Measurements from ENCODE around the gene BPI.
"Not testable (repeated sequence)": the region's sequence is repeated elsewhere in the genome, so short reads cannot be mapped to it uniquely, and the experiment has no call there.

BPI gene

GRCh38 chr20:38363004-38363747, 59.2 kb downstream of the BPI start:
- no peak for DNase-seq (ENCODE audit: low spot score)

GRCh38 chr20:38369389-38369788, 65.4 kb downstream of the BPI start:
- DNase-seq (ENCODE audit: low spot score) = peak; percentile 8

DNA sequence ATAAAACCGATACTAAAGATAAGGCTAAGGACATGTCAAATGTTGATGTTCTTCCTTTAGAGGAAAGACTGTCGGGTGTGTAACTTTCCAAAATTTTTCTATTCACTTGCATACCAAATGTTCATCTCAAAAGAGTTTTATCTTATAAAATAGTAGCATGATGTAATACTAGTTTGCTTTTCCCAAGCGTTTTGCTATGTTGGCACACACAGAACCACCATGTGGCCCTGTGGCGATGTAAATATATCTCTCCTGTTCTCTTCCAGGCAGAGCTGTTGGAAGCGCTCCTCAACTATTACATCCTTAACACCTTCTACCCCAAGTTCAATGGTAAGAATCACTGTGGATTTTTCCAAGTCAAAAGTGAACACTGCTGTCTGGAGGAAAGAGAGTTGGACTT, 68.8 kb downstream of the BPI start:
- DNase-seq (ENCODE audit: low spot score) = no peak

- DNase-seq (ENCODE audit: low spot score) = no peak
Observed at GRCh38 chr20:38373231-38373867, 69.4 kb downstream of the BPI start.

DNA sequence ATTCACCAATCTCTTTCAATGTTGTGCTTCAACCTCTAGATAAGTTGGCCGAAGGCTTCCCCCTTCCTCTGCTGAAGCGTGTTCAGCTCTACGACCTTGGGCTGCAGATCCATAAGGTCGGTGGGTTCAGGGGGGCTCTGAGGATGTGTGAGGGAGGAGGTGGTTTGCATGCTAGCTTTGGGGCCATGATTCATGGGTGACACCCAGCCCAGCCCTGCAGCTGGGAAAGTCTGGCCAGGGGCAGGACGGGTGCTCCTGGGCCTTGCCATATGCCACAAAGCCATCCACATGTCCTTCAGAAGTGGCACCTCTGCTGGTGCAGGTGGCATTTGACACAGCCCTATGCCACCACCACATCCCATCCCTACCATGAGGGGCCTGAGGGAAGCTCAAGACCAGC, 69.9 kb downstream of the BPI start:
- DNase-seq (ENCODE audit: low spot score) = no peak

DNA sequence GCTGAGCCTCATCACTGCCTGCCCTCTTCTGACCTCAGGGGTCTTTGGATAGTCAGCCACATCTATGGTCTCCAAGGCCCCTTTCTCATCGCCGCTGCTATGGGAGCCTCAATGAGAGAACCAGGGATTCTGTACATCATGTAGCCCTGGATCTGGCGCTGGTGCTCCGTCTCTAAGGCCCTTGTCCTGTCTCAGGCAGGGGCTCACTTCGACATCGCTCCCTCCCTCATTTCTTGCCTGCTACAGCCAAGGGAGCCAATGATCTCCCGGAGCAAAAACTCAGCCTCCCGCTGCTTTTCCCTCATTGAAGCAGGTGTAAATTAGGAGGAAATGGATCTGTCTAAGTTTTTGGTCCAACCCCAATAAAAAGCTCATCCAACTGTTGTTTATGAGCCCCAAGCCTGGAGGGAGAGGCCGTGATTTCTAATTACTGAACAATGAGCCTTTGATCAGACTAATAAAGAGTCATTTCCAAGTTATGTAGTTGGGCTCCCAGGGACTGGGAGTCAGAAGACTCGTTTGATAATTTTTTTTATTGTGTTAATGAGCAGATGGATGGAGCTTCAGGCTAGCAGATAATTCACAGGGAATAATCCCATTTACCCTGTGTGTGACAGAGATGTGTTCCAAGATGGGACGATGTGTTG, 73.2 kb downstream of the BPI start:
- no peak for DNase-seq (ENCODE audit: low spot score)

- DNase-seq (ENCODE audit: low spot score) = not testable (repeated sequence)
Observed at GRCh38 chr20:38377838-38378237, 73.9 kb downstream of the BPI start.

- DNase-seq (ENCODE audit: low spot score) = peak; percentile 6
Observed at GRCh38 chr20:38383147-38383546, 79.2 kb downstream of the BPI start.

DNA sequence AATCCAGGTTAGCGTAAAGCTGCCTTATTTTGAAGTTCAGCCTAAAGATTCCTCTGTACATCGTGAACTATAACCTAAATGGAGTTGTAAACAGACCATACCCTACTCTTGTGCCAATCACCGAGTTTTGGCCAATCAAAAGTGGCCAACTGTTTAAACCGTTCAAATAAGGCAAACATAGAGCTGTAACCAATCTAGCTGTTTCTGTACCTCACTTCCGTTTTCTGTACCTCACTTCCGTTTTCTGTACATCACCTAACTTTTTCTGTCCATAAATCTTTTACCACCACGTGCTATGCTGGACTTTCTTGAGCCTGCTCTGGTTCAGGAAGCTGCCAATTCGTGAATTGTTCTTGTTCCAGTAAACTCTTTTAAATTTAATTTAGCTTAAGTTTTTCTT, 82.0 kb downstream of the BPI start:
- DNase-seq (ENCODE audit: low spot score) = no peak

- DNase-seq (ENCODE audit: low spot score) = no peak
Observed at GRCh38 chr20:38386851-38387250, 82.9 kb downstream of the BPI start.

Measured in kidney capillary endothelial cell (primary cell).